Fibroblast of skin of right quadriceps (primary cell): ENCODE measurements around the gene PPP2R2B.
"Not testable (repeated sequence)": the region's sequence is repeated elsewhere in the genome, so short reads cannot be mapped to it uniquely, and the experiment has no call there.

Source experiments
- DNase-seq: peaks from one replicate; pipeline ENCODE4 v3.0.0-alpha.2; 2013

Gene PPP2R2B

DNA sequence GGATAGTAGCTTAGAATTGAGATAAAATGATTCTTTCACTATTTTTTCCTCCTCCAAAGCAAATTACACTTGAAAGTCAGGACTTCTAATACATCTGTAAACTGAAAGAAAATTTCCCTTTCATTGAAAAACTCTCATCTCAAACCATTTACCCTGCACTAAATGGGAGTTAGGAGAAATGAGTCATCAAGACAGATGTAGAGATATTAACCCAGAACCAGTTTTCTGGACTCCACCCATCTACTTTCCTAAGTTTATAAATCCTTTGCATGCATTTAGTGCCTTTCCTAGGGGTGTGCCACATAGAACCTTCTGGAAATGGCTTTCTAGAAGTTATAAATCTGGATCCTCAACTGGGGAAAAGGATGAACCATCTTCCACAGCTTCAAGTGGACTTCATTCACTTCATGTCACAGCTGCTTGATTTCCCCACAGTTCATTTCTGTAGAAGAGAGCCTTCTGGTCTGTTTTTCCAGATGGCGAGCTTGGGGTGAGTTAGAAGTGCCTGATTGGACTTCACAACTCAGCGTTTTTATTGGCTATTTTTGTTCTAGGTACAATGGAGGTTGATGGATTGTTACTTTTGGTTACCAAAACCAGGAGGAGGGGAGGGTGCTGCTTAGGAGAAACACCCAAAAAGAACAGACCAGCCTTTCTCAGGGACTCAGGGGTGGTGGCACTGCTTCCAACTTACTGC, 290.1 kb downstream of the PPP2R2B start:
- DNase-seq = no peak

DNA sequence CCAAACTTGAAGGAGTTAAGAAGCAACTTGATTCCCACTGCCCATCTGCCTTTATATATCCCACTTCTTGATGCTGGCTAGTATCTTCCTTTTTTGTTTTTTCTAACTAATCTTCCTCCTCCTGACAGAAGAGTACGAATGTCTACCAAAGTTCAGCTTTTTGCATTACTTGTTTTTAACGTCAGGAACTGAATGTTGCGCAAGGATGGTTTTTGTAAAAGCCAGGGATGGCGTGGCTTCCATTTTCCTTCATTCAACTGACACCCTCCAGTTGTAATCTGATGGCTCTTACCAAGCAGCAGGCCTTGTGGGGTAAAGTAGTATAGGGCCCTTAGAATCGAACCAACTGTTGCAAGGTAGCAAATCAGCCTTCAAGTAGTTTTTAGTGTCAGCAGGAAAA, 291.8 kb downstream of the PPP2R2B start:
- no peak for DNase-seq

DNA sequence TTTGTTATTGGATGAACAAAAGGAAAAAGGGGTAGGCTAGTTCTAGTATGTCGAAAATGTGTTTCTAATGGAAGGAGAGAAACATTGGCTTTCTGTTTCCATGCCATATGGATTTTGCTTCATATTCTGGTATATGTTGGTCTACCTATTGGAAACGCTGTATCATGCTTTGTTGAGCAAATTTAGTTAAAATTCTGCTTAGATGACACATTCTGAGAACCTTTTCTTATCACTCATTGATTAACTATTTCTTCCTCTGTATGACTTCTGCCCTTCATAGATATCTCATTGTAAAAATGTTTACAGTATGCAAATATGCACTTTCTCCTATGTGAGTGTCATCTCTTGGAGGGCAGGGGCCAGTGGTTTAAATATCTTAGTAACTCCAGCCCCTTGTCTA, 293.8 kb downstream of the PPP2R2B start:
- DNase-seq = no peak

- no peak for DNase-seq
These were observed 296.4 kb downstream of the PPP2R2B start for GRCh38 chr5:146582051-146582596.

DNA sequence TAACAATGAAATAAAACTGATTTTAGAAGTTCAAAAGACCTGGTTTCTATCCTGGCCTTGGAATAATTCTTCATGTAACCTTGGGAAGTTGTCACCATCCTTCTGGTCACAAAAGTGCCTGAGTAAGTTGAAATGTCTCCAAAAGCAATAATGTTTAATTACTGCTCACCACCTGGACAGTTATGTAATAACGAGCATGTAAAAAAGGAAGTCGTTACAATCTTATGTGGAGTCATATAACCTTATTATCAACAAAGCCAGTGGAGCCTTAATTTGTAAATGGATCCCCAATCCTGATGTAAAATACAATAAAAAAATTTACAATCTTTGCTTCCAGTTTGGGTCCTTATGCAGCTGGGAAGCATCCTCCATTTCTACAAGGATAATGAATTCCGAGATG, 298.3 kb downstream of the PPP2R2B start:
- DNase-seq = no peak

DNA sequence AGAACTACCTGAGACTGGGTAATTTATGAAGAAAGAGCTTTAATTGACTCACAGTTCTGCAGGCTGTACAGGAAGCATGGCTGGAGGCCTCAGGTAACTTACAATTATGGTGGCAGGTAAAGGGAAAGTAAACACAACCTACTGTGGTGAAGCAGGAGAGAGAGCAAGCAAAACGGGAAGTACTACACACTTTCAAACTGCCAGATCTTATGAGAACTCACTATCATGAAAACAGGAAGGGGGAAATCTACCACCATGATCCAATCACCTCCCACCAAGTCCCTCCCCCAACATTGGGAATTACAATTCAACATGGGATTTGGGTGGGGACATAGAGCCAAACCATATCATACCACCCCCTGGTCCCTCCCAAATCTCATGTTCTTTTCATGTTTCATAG, 303.8 kb downstream of the PPP2R2B start:
- DNase-seq = no peak

- DNase-seq = no peak
These were observed 310.4 kb downstream of the PPP2R2B start for GRCh38 chr5:146568161-146568560.

- DNase-seq = peak; percentile 59
These were observed 312.7 kb downstream of the PPP2R2B start for GRCh38 chr5:146565764-146566367.

DNA sequence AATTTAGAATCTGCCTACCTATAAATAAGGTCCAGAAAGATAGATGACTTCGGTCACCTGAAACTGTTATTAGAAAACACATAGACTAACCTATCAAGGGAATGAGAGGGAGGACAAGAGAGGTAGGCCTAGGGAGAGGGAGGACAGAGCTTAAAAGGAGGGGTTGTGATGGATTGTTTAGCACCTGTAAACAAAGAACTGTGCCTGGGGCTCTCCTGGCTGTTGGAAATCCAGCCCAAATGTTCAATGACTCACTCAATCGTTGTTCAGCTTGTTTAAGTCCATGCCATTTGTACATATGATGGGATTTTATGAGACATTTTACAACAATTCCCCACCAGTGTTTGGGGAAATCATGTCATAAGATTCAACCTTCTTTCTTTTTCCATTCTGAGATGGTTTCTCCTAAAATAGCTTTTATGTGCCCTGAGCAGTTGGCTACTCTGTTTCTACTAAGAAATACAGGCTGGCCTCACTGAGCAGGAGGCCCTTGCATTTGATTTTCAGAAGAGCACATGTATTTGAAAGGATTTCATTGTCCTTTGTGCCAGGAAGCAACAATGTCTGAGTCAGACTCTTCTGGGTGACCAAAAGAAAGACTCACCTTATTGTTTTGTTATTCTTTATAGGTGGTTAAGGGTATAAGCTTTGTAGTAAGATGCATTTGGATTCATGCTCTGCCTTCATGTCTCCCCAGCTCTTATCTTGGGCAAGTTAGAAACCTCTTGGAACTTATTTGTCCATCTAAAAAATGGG, 314.4 kb downstream of the PPP2R2B start:
- DNase-seq = no peak

DNA sequence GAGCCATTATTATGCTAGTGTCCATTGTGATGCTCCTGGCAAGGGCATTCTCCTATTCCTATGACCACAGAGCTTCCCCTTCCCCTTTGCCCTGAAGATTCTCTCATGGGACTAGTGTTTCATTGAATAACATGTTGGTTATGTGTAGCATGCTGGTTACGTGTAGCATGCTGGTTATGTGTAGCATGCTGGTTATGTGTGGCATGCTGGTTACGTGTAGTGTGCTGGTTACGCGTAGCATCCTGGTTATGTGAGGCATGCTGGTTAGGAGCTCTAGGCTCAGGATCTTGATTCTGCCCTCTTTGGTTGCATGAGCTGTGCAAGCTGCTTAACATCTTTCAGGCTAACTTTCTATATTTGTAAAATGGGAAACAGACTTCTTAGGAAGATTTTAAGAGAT, 316.1 kb downstream of the PPP2R2B start:
- no peak for DNase-seq

- DNase-seq = peak; percentile 18
These were observed 316.8 kb downstream of the PPP2R2B start for GRCh38 chr5:146561711-146562110.

DNA sequence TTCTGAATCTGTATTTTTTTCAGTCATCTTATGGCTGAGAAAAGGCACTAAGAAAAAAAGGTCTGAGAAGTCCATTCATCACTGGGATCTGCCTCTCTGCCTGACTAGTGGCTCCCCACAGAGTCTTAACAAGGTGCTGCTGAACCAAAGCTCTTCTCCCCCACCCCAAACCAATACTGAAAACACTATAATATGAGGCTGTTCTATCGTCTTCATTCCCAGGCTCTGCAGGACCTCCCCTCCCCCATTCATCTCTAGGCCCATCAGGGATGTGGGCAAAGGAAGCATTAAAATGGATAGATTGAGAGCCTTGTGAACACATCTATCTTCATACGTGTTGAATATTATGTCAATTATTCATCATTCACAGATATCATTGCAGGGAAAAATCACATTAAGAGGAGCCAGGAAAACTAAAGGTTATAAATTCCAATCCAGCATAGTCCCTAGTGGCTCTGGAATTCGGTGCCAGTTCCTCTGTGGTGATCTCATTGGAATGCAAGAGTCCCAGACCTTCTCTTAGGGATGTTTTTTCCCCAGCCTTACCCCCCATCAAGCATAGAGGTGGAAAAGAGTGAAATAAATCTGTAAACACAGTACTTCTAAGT, 318.2 kb downstream of the PPP2R2B start:
- DNase-seq = peak; percentile 81

DNA sequence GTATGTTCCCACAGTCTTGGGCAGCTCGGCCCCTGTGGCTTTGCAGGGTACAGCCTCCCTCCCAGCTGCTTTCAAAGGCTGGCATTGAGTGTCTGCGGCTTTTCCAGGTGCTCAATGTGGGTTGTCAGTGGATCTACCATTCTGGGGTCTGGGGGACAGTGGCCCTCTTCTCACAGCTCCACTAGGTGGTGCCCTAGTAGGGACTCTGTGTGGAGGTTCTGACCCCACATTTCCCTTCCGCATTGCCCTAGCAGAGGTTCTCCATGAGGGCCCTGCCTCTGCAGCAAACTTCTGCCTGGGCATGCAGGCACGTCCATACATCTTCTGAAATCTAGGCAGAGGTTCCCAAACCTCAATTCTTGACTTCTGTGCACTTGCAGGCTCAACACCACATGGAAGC, 321.7 kb downstream of the PPP2R2B start:
- DNase-seq = not testable (repeated sequence)

GRCh38 chr5:146553446-146553845, 325.1 kb downstream of the PPP2R2B start:
- no peak for DNase-seq

- no peak for DNase-seq
These were observed 328.9 kb downstream of the PPP2R2B start for GRCh38 chr5:146549615-146550014.

DNA sequence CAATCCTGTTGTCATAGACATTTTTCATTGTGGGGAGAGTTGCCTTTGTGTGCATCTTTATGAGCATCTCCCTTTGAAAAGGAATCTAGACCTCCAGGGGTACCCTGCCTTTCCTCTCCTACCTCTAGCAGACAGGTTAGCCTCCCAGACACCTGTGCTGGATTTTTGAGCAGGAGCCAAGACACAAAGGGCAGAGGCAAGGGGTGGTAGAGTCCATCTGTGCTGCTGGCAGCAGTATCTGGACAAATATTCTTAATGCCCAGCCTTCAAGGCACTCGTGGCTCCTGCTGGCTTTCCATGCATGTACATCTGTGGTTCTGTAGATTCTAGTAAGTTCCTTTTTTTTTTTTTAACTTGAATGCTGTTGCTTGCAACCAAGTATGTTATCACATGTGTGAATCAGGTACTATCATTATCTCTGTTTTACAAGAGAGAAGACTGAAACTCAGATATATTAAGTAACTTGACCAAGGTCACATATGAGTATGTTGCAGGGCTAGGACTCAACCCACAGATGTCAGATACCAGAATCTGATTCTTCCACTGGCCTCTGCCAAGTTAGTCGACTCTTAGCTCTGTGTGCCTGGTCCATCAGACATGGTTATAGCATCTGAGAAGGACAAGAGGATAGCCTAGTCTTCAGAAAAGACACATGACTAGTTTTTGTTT, 329.6 kb downstream of the PPP2R2B start:
- no peak for DNase-seq

DNA sequence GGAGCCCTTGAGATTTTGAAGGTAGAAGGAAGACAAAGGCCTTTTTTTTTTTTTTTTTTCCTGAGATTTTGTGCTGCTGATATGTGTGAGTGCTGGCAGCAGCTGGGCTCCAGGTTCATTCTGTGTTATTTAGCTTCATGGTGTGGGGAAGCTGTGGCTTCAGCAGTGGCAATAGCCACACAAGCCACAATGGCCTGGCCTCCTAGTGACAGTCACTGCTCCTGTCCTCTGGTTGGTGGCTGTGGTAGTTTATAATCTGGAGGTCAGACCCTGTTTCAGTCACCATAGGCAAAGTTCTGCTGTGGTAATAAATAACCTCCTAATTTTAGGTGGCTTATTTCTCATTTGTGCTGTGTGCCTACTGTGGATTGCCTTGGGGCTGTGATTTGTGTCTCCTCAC, 334.3 kb downstream of the PPP2R2B start:
- no peak for DNase-seq

DNA sequence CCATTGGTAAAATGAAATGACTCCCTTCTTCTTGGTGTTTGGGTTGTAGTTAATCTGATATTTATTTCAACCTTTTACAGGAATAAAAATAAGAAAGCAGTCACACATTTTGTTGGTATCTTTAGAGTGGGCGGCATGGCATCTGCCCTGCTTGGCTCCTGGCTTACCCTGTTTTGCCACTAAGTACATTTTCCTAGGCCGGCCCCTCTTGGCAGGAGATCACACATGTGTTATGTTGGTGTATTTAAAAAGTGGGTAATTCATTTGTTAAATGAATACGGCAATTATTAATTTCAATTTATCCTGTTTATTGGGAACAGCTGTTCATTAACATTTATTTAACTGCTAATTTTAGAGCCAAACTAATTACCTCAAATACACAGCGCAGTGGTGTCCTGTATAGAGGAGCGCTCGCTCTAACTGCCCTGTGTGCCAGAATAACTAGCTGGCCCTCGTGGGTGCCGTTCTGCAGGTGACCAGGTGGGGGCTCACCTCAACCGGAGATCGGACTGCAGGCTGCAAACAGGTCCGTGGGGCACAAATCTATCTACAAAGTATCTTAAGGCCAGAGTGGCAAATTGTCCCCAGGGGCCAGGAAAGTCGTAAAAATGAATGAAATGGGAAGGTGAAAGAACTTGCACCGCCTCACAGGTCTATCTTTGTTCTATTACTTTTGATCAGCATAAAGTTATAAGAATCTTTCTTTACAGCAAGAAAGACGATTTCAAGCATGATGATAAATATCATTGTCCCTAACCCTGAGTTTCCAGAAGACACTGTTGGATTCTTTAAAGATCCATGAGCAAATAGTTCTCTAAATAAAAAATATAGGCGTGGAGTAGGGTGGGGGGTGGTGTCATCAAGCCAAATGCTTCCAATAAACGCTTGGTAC, 336.4 kb downstream of the PPP2R2B start:
- peak; percentile 44 for DNase-seq

DNA sequence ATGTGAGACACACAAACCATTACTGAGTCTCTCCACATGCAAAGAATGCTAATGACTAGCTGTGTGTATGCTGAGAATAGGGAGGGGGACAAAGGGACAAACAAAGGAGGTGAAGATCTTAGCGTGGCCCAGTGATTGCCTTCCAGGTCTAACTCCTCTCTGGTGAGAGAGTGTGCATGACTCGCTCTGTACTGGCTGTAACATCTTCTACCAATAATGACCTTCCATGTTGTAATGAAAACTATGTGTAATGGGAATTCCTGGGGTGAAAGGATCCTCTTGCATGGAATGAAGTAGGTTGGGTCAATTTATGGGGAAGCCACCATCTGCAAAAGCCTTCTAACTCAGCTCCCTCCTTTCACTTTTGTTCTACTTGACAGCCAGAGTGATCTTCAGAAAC, 338.1 kb downstream of the PPP2R2B start:
- peak; percentile 12 for DNase-seq

DNA sequence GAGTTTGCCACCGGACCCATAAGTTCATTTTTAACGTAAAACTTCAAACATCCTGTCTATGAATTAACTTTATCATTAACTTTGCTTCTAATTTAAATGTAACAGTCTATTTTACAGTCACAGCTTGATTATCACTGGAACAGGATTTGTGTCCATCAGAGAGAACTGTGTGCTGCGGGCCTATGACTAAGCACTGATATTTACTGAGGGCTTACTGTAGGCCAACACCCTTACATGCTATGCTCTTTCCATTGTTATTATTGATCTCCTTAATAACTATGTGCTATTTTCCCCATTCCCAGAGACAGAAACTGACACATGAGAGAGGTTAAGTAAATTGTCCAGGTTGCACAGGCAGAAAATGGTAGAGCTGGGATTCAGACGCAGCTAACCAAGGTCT, 338.6 kb downstream of the PPP2R2B start:
- no peak for DNase-seq

DNA sequence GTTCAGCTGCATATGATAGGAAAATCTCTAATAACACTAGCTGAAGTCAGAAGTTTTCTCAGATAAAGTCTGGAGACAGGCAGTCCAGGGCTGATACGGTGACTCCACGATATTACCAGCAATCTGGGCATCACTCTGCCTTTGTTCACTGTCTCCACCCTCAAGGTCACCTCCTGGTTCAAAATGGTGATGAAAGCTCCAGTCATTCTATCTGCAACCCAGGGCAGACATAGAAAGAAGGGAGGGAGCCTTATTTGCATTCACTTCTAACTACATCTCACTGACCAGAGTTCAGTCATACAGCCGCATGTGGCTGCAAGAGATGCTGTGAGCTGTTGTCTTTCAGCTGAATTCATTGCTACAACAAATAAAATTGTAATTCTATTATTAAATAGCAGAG, 340.1 kb downstream of the PPP2R2B start:
- no peak for DNase-seq

DNA sequence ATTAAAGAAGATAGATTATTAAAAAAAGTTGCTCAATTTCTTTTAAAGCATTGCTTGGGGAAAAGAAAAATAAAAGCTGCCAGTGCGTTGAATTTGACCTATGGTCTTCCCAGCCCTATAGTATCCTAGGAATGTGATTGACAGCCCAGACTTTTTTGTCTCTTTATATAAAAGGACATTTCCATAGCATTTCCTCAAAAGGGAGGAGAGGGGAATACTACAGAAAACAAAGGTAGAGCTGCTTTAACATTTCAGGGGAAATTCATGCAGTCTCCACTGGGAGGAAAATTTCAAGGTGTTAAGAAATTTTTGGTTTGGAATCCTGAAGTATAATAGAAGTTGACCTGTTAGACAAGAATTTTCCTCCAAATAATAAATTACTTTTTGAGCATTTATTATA, 344.7 kb downstream of the PPP2R2B start:
- no peak for DNase-seq
